Right lobe of liver (tissue), 4 donors: ENCODE data around the gene PRKCA.

Experiments
- POLR2A ChIP-seq: fragments of 450-650 bp; IDR thresholded peaks from one replicate; pipeline ENCODE4 v1.6.1; 2017; ENCODE audit warnings: antibody characterized with exemption, mild to moderate bottlenecking
- TF ChIP-seq, protein P1 (sequence below), 4 donors: fragments of 200-600 bp in 3 of 4; fragments of 450-650 bp in 1 of 4; IDR thresholded peaks; one replicate each; pipeline versions ENCODE4 v1.5.1 to v1.8.0; 2016 to 2022; ENCODE audit warnings: antibody characterized with exemption in 4 of 4, mild to moderate bottlenecking in 2 of 4
- donor health status: DM: no; HTN: no; CAD: no.
- donor health status: DM: no; HTN: no; CAD: no.
- donor health status: DM: no; HTN: yes; CAD: no.

DNA sequence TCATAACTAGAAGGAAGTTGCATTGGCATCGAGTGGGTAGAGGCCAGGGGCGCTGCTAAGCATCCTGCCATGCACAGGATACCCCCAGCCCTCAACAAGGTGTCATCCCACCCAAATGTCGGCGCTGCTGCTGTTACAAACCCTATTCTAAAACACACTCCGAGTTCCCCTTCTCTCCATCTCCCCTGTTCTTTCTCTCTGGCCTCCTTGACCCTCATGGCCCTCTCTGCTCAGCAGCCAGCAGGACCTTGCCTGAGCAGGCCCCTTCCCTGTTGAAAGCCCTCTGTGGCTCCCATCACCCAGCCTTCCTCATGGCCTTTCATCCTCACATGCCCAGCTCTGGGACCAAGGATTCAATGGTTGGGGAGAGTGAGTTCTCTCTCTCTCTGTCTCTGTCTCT lies 510.2 kb downstream of the PRKCA start:
- TF ChIP-seq, protein P1, sequence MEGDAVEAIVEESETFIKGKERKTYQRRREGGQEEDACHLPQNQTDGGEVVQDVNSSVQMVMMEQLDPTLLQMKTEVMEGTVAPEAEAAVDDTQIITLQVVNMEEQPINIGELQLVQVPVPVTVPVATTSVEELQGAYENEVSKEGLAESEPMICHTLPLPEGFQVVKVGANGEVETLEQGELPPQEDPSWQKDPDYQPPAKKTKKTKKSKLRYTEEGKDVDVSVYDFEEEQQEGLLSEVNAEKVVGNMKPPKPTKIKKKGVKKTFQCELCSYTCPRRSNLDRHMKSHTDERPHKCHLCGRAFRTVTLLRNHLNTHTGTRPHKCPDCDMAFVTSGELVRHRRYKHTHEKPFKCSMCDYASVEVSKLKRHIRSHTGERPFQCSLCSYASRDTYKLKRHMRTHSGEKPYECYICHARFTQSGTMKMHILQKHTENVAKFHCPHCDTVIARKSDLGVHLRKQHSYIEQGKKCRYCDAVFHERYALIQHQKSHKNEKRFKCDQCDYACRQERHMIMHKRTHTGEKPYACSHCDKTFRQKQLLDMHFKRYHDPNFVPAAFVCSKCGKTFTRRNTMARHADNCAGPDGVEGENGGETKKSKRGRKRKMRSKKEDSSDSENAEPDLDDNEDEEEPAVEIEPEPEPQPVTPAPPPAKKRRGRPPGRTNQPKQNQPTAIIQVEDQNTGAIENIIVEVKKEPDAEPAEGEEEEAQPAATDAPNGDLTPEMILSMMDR (IDR thresholded peaks at IDR 0.05): no peak
- no peak for TF ChIP-seq POLR2A
